ENCODE measurements around the gene GC. TPM values are rescaled to one million over a fixed set of nuclear protein-coding genes. Genes with fewer than 3 reads are reported as not detected.

GC gene
- total and polyA plus RNA-seq, 7 experiments from 2014 or later: not detected

Other genes with a start within 250 kb of the GC start
- gene NPFFR2, start 247.9 kb upstream of the GC start, total RNA-seq: not detected
- not detected for gene NPFFR2, start 247.9 kb upstream of the GC start, polyA plus RNA-seq